Colonic mucosa (tissue), 4 donors: ENCODE results near the gene POMGNT2. TPM values are rescaled to one million over a fixed set of nuclear protein-coding genes. Genes with fewer than 3 reads are reported as not detected.
"Not testable (repeated sequence)": the region's sequence is repeated elsewhere in the genome, so short reads cannot be mapped to it uniquely, and the experiment has no call there.

Experiments
- DNase-seq: peaks from one replicate; pipeline ENCODE4 v3.0.0-alpha.2; 2020
- H3K27ac ChIP-seq: fragments of 200-600 bp; one replicate; pipeline ENCODE4 v1.8.0; 2021
- H3K27me3 ChIP-seq: fragments of 200-600 bp; one replicate; pipeline ENCODE4 v1.8.0; 2021
- H3K36me3 ChIP-seq: fragments of 200-600 bp; one replicate; pipeline ENCODE4 v1.8.0; 2021
- H3K4me1 ChIP-seq: fragments of 200-600 bp; one replicate; pipeline ENCODE4 v1.8.0; 2021; ENCODE audit warnings: mild to moderate bottlenecking
- H3K4me3 ChIP-seq: fragments of 200-600 bp; one replicate; pipeline ENCODE4 v1.8.0; 2021
- H3K9ac ChIP-seq, 2 donors: one replicate each; pipeline ENCODE4 v1.7.0; 2013; ENCODE audit warnings: control low read depth in 2 of 2, low read depth in 2 of 2, low read length in 2 of 2
- H3K9me3 ChIP-seq: fragments of 200-600 bp; one replicate; pipeline ENCODE4 v1.8.0; 2021
- CTCF ChIP-seq: fragments of 200-600 bp; IDR thresholded peaks from one replicate; pipeline ENCODE4 v1.8.0; 2022; ENCODE audit warnings: antibody characterized with exemption, mild to moderate bottlenecking
- intact Hi-C: fragments of 100-400 bp; cut with DNase I; formaldehyde crosslinking; loops from one replicate; pipeline ENCODE4 v1.14.1; 2022
- total RNA-seq, 2 donors: library from RNA; stranded (reverse); fragmentation: NEBNext Ultra II Directional in 1 of 2; extraction: Animal tissue kit (Norgen Biotek cat#: 25700) in 1 of 2; gene quantifications; one replicate each; pipeline ENCODE4 v1.2.1, GENCODE V29; 2021
- donor health status: healthy.
- donor health status: DM: no; HTN: no; CAD: no.
- donor health status: DM: no; HTN: no; CAD: no.

The POMGNT2 gene
- total RNA-seq, 2 donors from 2014 or later, result 5.2 to 11.0 TPM

- H3K27ac ChIP-seq, result no peak overlapping the region
- intact Hi-C loops, result no loop called here
- H3K9me3 ChIP-seq, result no peaks in the 10 kb centered on the region
- no peak overlapping the region for H3K4me3 ChIP-seq
- TF ChIP-seq CTCF, result no peak
- H3K9ac ChIP-seq, result no peak overlapping the region
- no peak for DNase-seq
- H3K36me3 ChIP-seq, result no peaks in the 10 kb centered on the region
- no peaks in the 10 kb centered on the region for H3K27me3 ChIP-seq
- no peaks in the 10 kb centered on the region for H3K4me1 ChIP-seq
Observed at GRCh38 chr3:43071313-43071893, 34.5 kb downstream of the POMGNT2 start.

DNA sequence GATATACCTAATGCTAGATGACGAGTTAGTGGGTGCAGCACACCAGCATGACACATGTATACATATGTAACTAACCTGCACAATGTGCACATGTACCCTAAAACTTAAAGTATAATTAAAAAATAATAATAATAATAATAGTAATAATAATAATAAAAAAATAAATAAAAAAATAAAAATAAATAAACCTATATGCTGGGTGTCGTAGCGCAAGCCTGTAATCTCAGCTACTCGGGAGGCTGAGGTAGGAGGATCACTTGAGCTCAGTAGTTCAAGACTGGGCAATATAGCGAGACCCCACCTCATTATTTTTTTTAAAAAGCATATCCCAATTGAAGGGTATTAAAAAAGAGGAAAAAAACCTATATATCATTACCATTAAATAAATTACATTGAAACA is 35.2 kb downstream of the POMGNT2 start:
- intact Hi-C loops, DNase-seq, H3K9ac ChIP-seq, H3K4me3 ChIP-seq, H3K27ac ChIP-seq, H3K4me1 ChIP-seq, H3K36me3 ChIP-seq, H3K27me3 ChIP-seq, H3K9me3 ChIP-seq: not testable (repeated sequence)

DNA sequence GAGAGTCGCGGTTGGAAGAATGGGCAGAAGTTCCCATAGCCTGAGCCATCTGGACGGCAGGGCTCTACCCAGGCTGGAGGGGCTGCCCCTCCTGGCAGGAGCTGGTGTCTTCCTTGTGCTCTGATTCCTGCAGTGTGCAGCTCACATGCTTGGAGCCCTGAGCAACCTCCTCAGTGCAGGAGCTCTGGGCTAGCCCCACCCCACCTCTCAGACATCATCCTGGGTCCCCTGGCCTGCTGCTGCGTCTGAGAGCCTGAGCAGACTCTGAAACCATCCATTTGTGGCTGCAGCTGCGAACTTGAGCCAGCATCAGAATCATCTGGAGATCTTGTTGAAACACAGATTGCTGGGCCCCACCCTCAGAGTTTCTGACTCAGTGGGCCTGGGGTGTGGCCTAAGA is 42.8 kb downstream of the POMGNT2 start:
- Histone ChIP-seq H3K9ac (no peak overlapping the region), H3K27ac (no peak overlapping the region), H3K4me1 (no peaks in the 10 kb centered on the region), H3K36me3 (no peaks in the 10 kb centered on the region), H3K9me3 (no peaks in the 10 kb centered on the region), H3K27me3 (no peaks in the 10 kb centered on the region), H3K4me3 (no peak overlapping the region)
- DNase-seq, result no peak
- intact Hi-C loops, result no loop called here
- no peak for TF ChIP-seq CTCF

- no peak for TF ChIP-seq CTCF
- intact Hi-C loops, result no loop called here
- no peaks in the 10 kb centered on the region for H3K4me1 ChIP-seq
- no peak for DNase-seq
- no peaks in the 10 kb centered on the region for H3K27me3 ChIP-seq
- H3K36me3 ChIP-seq, result no peaks in the 10 kb centered on the region
- no peaks in the 10 kb centered on the region for H3K9me3 ChIP-seq
- no peak overlapping the region for H3K27ac ChIP-seq
- no peak overlapping the region for H3K4me3 ChIP-seq
- H3K9ac ChIP-seq, result no peak overlapping the region
Observed at GRCh38 chr3:43062564-43063040, 43.3 kb downstream of the POMGNT2 start.

- no peaks in the 10 kb centered on the region for H3K27me3 ChIP-seq
- TF ChIP-seq CTCF, result no peak
- H3K36me3 ChIP-seq, result no peaks in the 10 kb centered on the region
- no peak for DNase-seq
- no peaks in the 10 kb centered on the region for H3K9me3 ChIP-seq
- H3K4me3 ChIP-seq, result no peak overlapping the region
- no peak overlapping the region for H3K27ac ChIP-seq
- intact Hi-C loops, result no loop called here
- no peaks in the 10 kb centered on the region for H3K4me1 ChIP-seq
- H3K9ac ChIP-seq, result no peak overlapping the region
Observed at GRCh38 chr3:43062040-43062563, 43.8 kb downstream of the POMGNT2 start.

GRCh38 chr3:43061101-43061895 is 44.6 kb downstream of the POMGNT2 start:
- no peak overlapping the region for H3K9ac ChIP-seq
- H3K27me3 ChIP-seq, result no peaks in the 10 kb centered on the region
- no peak for DNase-seq
- H3K4me3 ChIP-seq, result no peak overlapping the region
- H3K4me1 ChIP-seq, result no peaks in the 10 kb centered on the region
- H3K27ac ChIP-seq, result no peak overlapping the region
- TF ChIP-seq CTCF, result no peak
- H3K36me3 ChIP-seq, result no peaks in the 10 kb centered on the region
- H3K9me3 ChIP-seq, result no peaks in the 10 kb centered on the region
- intact Hi-C loops, result no loop called here
